CD14-positive monocyte (primary cell): Measurements from ENCODE around the gene CFAP70. TPM values are rescaled to one million over a fixed set of nuclear protein-coding genes. Genes with fewer than 3 reads are reported as not detected.
A peak's percentile ranks its signal among the peaks of the same experiment; 100 is the strongest.

Source experiments
- DNase-seq, 3 donors: peaks; one replicate each; pipeline ENCODE4 v3.0.0-alpha.2; 2011 to 2022
- H2AFZ ChIP-seq: 2 replicates; pipeline ENCODE4 v1.6.0; 2012; ENCODE audit warnings: mild to moderate bottlenecking, low read depth, low read length, inconsistent platforms; ENCODE audit not compliant: insufficient read depth, poor library complexity, severe bottlenecking
- H3K27ac ChIP-seq, 2 donors: 1 replicate in 1 of 2; 2 replicates in 1 of 2; pipeline ENCODE4 v1.5.1; 2012 to 2013; ENCODE audit warnings: low read length in 2 of 2, control low read depth in 1 of 2, inconsistent platforms in 1 of 2, low read depth in 1 of 2, mild to moderate bottlenecking in 1 of 2
- H3K27me3 ChIP-seq, 2 donors: one replicate each; pipeline versions ENCODE4 v1.6.0 to v1.6.1; 2011 to 2013; ENCODE audit warnings: low read length in 2 of 2; ENCODE audit not compliant: control insufficient read depth in 2 of 2, insufficient read depth in 2 of 2
- H3K36me3 ChIP-seq, 2 donors: replicated peaks in 1 of 2; 1 replicate in 1 of 2; 2 replicates in 1 of 2; pipeline versions ENCODE4 v1.5.1 to v1.6.1; 2012 to 2013; ENCODE audit warnings: low read length in 2 of 2, control low read depth in 1 of 2, inconsistent platforms in 1 of 2, mild to moderate bottlenecking in 1 of 2; ENCODE audit not compliant: insufficient read depth in 2 of 2, control insufficient read depth in 1 of 2
- H3K4me1 ChIP-seq, 2 donors: 1 replicate in 1 of 2; 2 replicates in 1 of 2; pipeline versions ENCODE4 v1.5.1 to v1.6.1; 2012 to 2013; ENCODE audit warnings: low read length in 2 of 2, control low read depth in 1 of 2, inconsistent platforms in 1 of 2, mild to moderate bottlenecking in 1 of 2, moderate library complexity in 1 of 2; ENCODE audit not compliant: insufficient read depth in 2 of 2, control insufficient read depth in 1 of 2
- H3K4me2 ChIP-seq: replicated peaks from 2 replicates; pipeline ENCODE3; 2012; ENCODE audit warnings: low read length, moderate library complexity, mild to moderate bottlenecking; ENCODE audit not compliant: poor library complexity, severe bottlenecking; ENCODE audit errors: extremely low read depth
- H3K4me3 ChIP-seq, 3 experiments: fragments of 200-600 bp in 1 of 3; sonication (generic) in 1 of 3; replicated peaks in 1 of 3; 1 replicate in 2 of 3; 2 replicates in 1 of 3; pipeline ENCODE4 v1.5.1; 2011 to 2013; ENCODE audit warnings: low read length in 3 of 3, mild to moderate bottlenecking in 3 of 3, control low read depth in 2 of 3, low read depth in 2 of 3, inconsistent platforms in 1 of 3, moderate library complexity in 1 of 3
- H3K79me2 ChIP-seq: 2 replicates; pipeline ENCODE4 v1.6.0; 2012; ENCODE audit warnings: mild to moderate bottlenecking, control low read depth, inconsistent platforms, low read length, moderate library complexity; ENCODE audit not compliant: insufficient read depth
- H3K9ac ChIP-seq: 2 replicates; pipeline ENCODE4 v1.6.0; 2017; ENCODE audit warnings: low read length, mild to moderate bottlenecking; ENCODE audit not compliant: insufficient read depth, poor library complexity, severe bottlenecking
- H3K9me3 ChIP-seq, 2 donors: replicated peaks in 1 of 2; 1 replicate in 1 of 2; 2 replicates in 1 of 2; pipeline versions ENCODE4 v1.5.1 to v1.6.1; 2012 to 2013; ENCODE audit warnings: low read length in 2 of 2, control low read depth in 1 of 2; ENCODE audit not compliant: control insufficient read depth in 1 of 2, insufficient read depth in 1 of 2
- H4K20me1 ChIP-seq: 2 replicates; pipeline ENCODE4 v1.6.0; 2012; ENCODE audit warnings: mild to moderate bottlenecking, low read length, control low read depth, moderate library complexity; ENCODE audit not compliant: insufficient read depth
- H3K27ac Mint-ChIP-seq, 7 donors: one replicate each; pipeline ENCODE4 v1.8.0; 2020; ENCODE audit warnings: mild to moderate bottlenecking in 7 of 7, mixed read lengths in 7 of 7, moderate library complexity in 6 of 7, inconsistent platforms in 2 of 7
- H3K27me3 Mint-ChIP-seq, 3 donors: one replicate each; pipeline ENCODE4 v1.8.0; 2021 to 2022; ENCODE audit warnings: low read depth in 3 of 3, mild to moderate bottlenecking in 3 of 3, mixed read lengths in 3 of 3, moderate library complexity in 3 of 3, inconsistent platforms in 1 of 3
- H3K36me3 Mint-ChIP-seq, 2 donors: one replicate each; pipeline ENCODE4 v1.8.0; 2020; ENCODE audit warnings: mixed read lengths in 2 of 2, inconsistent platforms in 1 of 2, mild to moderate bottlenecking in 1 of 2
- H3K4me1 Mint-ChIP-seq: one replicate; pipeline ENCODE4 v1.8.0; 2020; ENCODE audit warnings: mild to moderate bottlenecking, mixed read lengths
- H3K4me3 Mint-ChIP-seq, 2 donors: one replicate each; pipeline ENCODE4 v1.8.0; 2020; ENCODE audit warnings: mild to moderate bottlenecking in 2 of 2, mixed read lengths in 2 of 2, moderate library complexity in 1 of 2
- H3K9me3 Mint-ChIP-seq, 7 donors: one replicate each; pipeline ENCODE4 v1.8.0; 2020 to 2022; ENCODE audit warnings: mixed read lengths in 7 of 7, mild to moderate bottlenecking in 6 of 7, moderate library complexity in 6 of 7, inconsistent platforms in 2 of 7
- WGBS: methylation state at CpG from one replicate; pipeline ENCODE4 v1.1.5; 2013; ENCODE audit warnings: missing lambda C conversion rate; ENCODE audit not compliant: insufficient coverage; 5-methylcytosine and 5-hydroxymethylcytosine counted together
- intact Hi-C, 2 donors: fragments of 100-400 bp; cut with micrococcal nuclease; formaldehyde crosslinking; loops; one replicate each; pipeline versions ENCODE4 v1.15.0 to v1.15.1; 2023
- polyA plus RNA-seq, 3 donors: library from polyadenylated mRNA; depleted of rRNA in 1 of 3; unstranded in 2 of 3; stranded (reverse) in 1 of 3; fragments of 300-500 nt in 2 of 3; fragments of >200 nt in 1 of 3; fragmentation: Illumina TruSeq in 2 of 3; gene quantifications; 1 replicate in 2 of 3; 2 replicates in 1 of 3; pipeline ENCODE4 v1.2.3, GENCODE V29; 2012 to 2021
- TF ChIP-seq, protein P1 (sequence below): fragments of 200-600 bp; IDR thresholded peaks from one replicate; pipeline ENCODE4 v1.8.0; 2022; ENCODE audit warnings: antibody characterized with exemption, mild to moderate bottlenecking

CFAP70 gene
- polyA plus RNA-seq, 3 donors = 0.13 to 1.1 TPM; not detected in 1

DNA sequence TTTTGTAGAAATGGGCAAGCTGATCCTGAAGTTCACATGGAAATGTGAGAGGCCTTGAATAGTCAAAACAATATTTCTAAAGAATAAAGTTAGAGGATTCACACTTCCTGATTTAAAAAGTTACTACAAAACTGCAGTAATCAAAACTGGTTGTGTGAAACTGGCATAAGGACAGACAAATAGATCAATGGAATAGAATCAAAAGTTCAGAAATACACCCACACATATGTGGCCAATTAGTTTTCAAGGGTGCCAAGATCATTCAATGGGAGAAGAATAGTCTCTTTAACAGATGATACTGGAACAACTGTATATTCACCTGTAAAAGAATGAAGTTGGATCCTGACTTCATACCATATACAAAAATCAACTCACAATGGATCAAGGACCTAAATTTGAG is 139.3 kb downstream of the CFAP70 start:
- Histone ChIP-seq H3K27me3 (no peaks in the 10 kb centered on the region), H3K36me3 (peaks cover 17 to 44% of the 10 kb centered on the region in 2 donors), H4K20me1 (no peaks in the 10 kb centered on the region), H3K4me2 (no peak overlapping the region), H3K9ac (no peak overlapping the region), H3K4me3 (no peak overlapping the region), H3K79me2 (no peaks in the 10 kb centered on the region), H3K4me1 (no peaks in the 10 kb centered on the region), H3K27ac (no peak overlapping the region), H3K9me3 (no peaks in the 10 kb centered on the region), H2AFZ (no peak overlapping the region)
- H3K27ac Mint-ChIP-seq = no peak overlapping the region
- H3K4me3 Mint-ChIP-seq = no peak overlapping the region
- H3K9me3 Mint-ChIP-seq = peaks cover 0 to 2% (median 0%) of the 10 kb centered on the region in 7 donors
- no peaks in the 10 kb centered on the region for H3K27me3 Mint-ChIP-seq
- TF ChIP-seq, protein P1, sequence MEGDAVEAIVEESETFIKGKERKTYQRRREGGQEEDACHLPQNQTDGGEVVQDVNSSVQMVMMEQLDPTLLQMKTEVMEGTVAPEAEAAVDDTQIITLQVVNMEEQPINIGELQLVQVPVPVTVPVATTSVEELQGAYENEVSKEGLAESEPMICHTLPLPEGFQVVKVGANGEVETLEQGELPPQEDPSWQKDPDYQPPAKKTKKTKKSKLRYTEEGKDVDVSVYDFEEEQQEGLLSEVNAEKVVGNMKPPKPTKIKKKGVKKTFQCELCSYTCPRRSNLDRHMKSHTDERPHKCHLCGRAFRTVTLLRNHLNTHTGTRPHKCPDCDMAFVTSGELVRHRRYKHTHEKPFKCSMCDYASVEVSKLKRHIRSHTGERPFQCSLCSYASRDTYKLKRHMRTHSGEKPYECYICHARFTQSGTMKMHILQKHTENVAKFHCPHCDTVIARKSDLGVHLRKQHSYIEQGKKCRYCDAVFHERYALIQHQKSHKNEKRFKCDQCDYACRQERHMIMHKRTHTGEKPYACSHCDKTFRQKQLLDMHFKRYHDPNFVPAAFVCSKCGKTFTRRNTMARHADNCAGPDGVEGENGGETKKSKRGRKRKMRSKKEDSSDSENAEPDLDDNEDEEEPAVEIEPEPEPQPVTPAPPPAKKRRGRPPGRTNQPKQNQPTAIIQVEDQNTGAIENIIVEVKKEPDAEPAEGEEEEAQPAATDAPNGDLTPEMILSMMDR = no peak
- H3K36me3 Mint-ChIP-seq = peaks cover 49 to 59% of the 10 kb centered on the region in 2 donors
- no peak for DNase-seq
- intact Hi-C loops = no loop called here
- H3K4me1 Mint-ChIP-seq = no peaks in the 10 kb centered on the region

DNA sequence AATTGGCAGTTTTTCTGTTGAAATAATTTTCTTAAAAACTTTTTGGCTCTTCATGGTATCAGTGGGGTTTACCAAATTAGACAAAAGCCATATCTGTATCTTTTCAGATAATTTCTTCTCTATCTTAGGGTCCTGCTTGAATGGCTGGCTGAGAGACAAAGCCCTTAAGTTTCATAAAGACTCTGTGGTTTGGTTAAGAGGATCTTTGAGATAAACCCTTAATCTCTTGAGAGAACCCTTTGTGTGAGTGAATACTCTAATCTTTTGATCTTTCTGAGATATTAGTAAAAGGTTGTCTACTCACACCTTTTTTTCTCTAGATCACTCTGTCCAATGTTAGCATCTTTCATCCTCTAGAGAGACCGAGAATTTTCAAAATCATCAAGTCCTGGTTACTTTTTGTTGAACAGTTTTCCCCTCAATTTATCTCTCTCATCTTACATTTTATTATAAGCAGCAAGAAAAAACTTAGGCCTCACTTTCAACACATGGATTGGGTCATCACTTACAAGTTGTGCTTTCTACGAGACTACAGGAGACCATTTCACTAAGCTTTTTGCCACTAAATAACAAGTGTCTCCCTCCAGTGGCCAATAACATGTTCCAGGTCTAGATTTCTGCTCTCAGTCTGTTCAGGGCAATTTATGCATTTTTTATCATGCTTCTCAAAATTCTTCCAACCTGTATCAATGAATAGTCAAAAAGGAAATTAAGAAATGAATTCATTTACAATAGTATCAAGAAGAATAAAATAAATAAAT is 140.1 kb downstream of the CFAP70 start:
- no peaks in the 10 kb centered on the region for H3K4me1 Mint-ChIP-seq
- peaks cover 52 to 61% of the 10 kb centered on the region in 2 donors for H3K36me3 Mint-ChIP-seq
- H3K9ac ChIP-seq = no peak overlapping the region
- H3K4me2 ChIP-seq = no peak overlapping the region
- intact Hi-C loops = no loop called here
- H3K4me3 ChIP-seq = no peak overlapping the region
- no peak overlapping the region for H3K4me3 Mint-ChIP-seq
- H3K9me3 Mint-ChIP-seq = peaks cover 0 to 2% (median 0%) of the 10 kb centered on the region in 7 donors
- no peaks in the 10 kb centered on the region for H3K4me1 ChIP-seq
- no peaks in the 10 kb centered on the region for H3K9me3 ChIP-seq
- H4K20me1 ChIP-seq = no peaks in the 10 kb centered on the region
- DNase-seq = no peak
- H3K27ac ChIP-seq = no peak overlapping the region
- no peak overlapping the region for H3K27ac Mint-ChIP-seq
- no peaks in the 10 kb centered on the region for H3K27me3 Mint-ChIP-seq
- WGBS = 100% methylated on average over 2 of the region's 2 CpGs
- H2AFZ ChIP-seq = no peak overlapping the region
- no peaks in the 10 kb centered on the region for H3K79me2 ChIP-seq
- no peaks in the 10 kb centered on the region for H3K27me3 ChIP-seq
- H3K36me3 ChIP-seq = peaks cover 17 to 44% of the 10 kb centered on the region in 2 donors
- TF ChIP-seq, protein P1 = peak; percentile 29
